ENCODE results near the gene UAP1L1. TPM values are rescaled to one million over a fixed set of nuclear protein-coding genes. Genes with fewer than 3 reads are reported as not detected.
A peak's percentile ranks its signal among the peaks of the same experiment; 100 is the strongest.

UAP1L1 gene
- total and polyA plus RNA-seq, 9 of the 15 experiments (the other 6 are each of a cell fraction or from before 2014, with no cell fraction given) = 0.20 to 8.6 (median 3.7) TPM

- TF ChIP-seq, protein P1, sequence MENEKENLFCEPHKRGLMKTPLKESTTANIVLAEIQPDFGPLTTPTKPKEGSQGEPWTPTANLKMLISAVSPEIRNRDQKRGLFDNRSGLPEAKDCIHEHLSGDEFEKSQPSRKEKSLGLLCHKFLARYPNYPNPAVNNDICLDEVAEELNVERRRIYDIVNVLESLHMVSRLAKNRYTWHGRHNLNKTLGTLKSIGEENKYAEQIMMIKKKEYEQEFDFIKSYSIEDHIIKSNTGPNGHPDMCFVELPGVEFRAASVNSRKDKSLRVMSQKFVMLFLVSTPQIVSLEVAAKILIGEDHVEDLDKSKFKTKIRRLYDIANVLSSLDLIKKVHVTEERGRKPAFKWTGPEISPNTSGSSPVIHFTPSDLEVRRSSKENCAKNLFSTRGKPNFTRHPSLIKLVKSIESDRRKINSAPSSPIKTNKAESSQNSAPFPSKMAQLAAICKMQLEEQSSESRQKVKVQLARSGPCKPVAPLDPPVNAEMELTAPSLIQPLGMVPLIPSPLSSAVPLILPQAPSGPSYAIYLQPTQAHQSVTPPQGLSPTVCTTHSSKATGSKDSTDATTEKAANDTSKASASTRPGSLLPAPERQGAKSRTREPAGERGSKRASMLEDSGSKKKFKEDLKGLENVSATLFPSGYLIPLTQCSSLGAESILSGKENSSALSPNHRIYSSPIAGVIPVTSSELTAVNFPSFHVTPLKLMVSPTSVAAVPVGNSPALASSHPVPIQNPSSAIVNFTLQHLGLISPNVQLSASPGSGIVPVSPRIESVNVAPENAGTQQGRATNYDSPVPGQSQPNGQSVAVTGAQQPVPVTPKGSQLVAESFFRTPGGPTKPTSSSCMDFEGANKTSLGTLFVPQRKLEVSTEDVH (IDR thresholded peaks at IDR 0.05; ENCODE audit: low read depth, partially characterized antibody) = no peak
- TF ChIP-seq SMAD1 (IDR thresholded peaks at IDR 0.05; ENCODE audit: low read depth, low read length, partially characterized antibody) (no peak), PRMT5 (CRISPR knock-in tag; IDR thresholded peaks at IDR 0.05) (peak; percentile 91), MIER1 (IDR thresholded peaks at IDR 0.05; ENCODE audit: low read depth) (peak; percentile 97), MTA3 (IDR thresholded peaks at IDR 0.05; ENCODE audit: borderline replicate concordance) (peak; percentile 45; the same call in 1 of the 2 replicates), MCM7 (IDR thresholded peaks at IDR 0.05) (no peak), ZBTB49 (CRISPR knock-in tag; IDR thresholded peaks at IDR 0.05; ENCODE audit: borderline replicate concordance) (no peak), ZNF76 (CRISPR knock-in tag; IDR thresholded peaks at IDR 0.05; ENCODE audit: borderline replicate concordance) (no peak), PATZ1 (CRISPR knock-in tag; IDR thresholded peaks at IDR 0.05; ENCODE audit: borderline replicate concordance) (no peak), EHMT2 (IDR thresholded peaks at IDR 0.05) (peak; percentile 98), CBFA2T2 (conservative IDR thresholded peaks at IDR 0.05) (no peak), HDAC3 (IDR thresholded peaks at IDR 0.05; ENCODE audit: borderline replicate concordance, partially characterized antibody) (no peak), TEAD4 (IDR thresholded peaks at IDR 0.05; ENCODE audit: low read length) (no peak), TEAD4 (CRISPR knock-in tag; IDR thresholded peaks at IDR 0.05; ENCODE audit: borderline replicate concordance) (no peak)
- TF ChIP-seq, protein P2, sequence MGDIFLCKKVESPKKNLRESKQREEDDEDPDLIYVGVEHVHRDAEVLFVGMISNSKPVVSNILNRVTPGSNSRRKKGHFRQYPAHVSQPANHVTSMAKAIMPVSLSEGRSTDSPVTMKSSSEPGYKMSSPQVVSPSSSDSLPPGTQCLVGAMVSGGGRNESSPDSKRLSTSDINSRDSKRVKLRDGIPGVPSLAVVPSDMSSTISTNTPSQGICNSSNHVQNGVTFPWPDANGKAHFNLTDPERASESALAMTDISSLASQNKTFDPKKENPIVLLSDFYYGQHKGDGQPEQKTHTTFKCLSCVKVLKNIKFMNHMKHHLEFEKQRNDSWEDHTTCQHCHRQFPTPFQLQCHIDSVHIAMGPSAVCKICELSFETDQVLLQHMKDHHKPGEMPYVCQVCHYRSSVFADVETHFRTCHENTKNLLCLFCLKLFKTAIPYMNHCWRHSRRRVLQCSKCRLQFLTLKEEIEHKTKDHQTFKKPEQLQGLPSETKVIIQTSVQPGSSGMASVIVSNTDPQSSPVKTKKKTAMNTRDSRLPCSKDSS (IDR thresholded peaks at IDR 0.05; ENCODE audit: low read depth, partially characterized antibody) = no peak
- TF ChIP-seq, protein P3, sequence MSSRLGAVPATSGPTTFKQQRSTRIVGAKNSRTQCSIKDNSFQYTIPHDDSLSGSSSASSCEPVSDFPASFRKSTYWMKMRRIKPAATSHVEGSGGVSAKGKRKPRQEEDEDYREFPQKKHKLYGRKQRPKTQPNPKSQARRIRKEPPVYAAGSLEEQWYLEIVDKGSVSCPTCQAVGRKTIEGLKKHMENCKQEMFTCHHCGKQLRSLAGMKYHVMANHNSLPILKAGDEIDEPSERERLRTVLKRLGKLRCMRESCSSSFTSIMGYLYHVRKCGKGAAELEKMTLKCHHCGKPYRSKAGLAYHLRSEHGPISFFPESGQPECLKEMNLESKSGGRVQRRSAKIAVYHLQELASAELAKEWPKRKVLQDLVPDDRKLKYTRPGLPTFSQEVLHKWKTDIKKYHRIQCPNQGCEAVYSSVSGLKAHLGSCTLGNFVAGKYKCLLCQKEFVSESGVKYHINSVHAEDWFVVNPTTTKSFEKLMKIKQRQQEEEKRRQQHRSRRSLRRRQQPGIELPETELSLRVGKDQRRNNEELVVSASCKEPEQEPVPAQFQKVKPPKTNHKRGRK (tag; IDR thresholded peaks at IDR 0.05) = no peak
Observed at GRCh38 chr9:137046088-137046787, 31.1 kb upstream of the UAP1L1 start, which contains the start of gene NPDC1 (continued).

Data from K562 (cell line).